Stomach (tissue), 9 donors: Measurements from ENCODE around the gene ECPAS. TPM values are rescaled to one million over a fixed set of nuclear protein-coding genes. Genes with fewer than 3 reads are reported as not detected.

ENCODE experiments used
- DNase-seq, 2 donors: peaks; one replicate each; pipeline versions ENCODE4 v3.0.0 to v3.0.0-alpha.2; 2013 to 2019
- H3K27ac ChIP-seq, 5 donors: fragments of 200-600 bp in 4 of 5; sonication (generic) in 4 of 5; one replicate each; pipeline ENCODE4 v1.5.1; 2013 to 2019; ENCODE audit warnings: mild to moderate bottlenecking in 1 of 5, moderate library complexity in 1 of 5
- H3K27me3 ChIP-seq, 3 donors: fragments of 200-600 bp; sonication (generic); one replicate each; pipeline ENCODE4 v1.5.1; 2017 to 2019; ENCODE audit warnings: mixed run types in 1 of 3
- H3K36me3 ChIP-seq, 4 donors: fragments of 200-600 bp; sonication (generic); 1 replicate in 3 of 4; 2 replicates in 1 of 4; pipeline ENCODE4 v1.5.1; 2016 to 2019
- H3K4me1 ChIP-seq, 4 donors: fragments of 200-600 bp; sonication (generic); one replicate each; pipeline ENCODE4 v1.5.1; 2016 to 2019
- H3K4me3 ChIP-seq, 4 donors: fragments of 200-600 bp; sonication (generic) in 3 of 4; one replicate each; pipeline ENCODE4 v1.5.1; 2016 to 2019; ENCODE audit warnings: mild to moderate bottlenecking in 1 of 4
- H3K9me3 ChIP-seq, 4 donors: fragments of 200-600 bp; sonication (generic); one replicate each; pipeline ENCODE4 v1.5.1; 2016 to 2019
- CTCF ChIP-seq, 7 experiments: fragments of 450-650 bp in 4 of 7; fragments of 200-600 bp in 3 of 7; sonication (generic) in 3 of 7; IDR thresholded peaks; one replicate each; pipeline ENCODE4 v1.5.1; 2016 to 2019; ENCODE audit warnings: antibody characterized with exemption in 7 of 7, control low read depth in 2 of 7, mild to moderate bottlenecking in 1 of 7
- EP300 ChIP-seq: sonication (generic); formaldehyde crosslinking; IDR thresholded peaks from one replicate; pipeline ENCODE4 v1.6.1; 2017; ENCODE audit warnings: antibody characterized with exemption
- POLR2A ChIP-seq, 4 donors: fragments of 450-650 bp; IDR thresholded peaks; one replicate each; pipeline ENCODE4 v1.6.1; 2016; ENCODE audit warnings: antibody characterized with exemption in 4 of 4, control low read depth in 2 of 4, mild to moderate bottlenecking in 1 of 4, moderate library complexity in 1 of 4
- POLR2AphosphoS5 ChIP-seq, 3 donors: sonication (generic); formaldehyde crosslinking; IDR thresholded peaks; one replicate each; pipeline ENCODE4 v1.6.1; 2016; ENCODE audit warnings: antibody characterized with exemption in 3 of 3
- WGBS, 5 donors: extraction: QIAGEN DNeasy Blood & Tissue Kit in 3 of 5; methylation state at CpG; one replicate each; pipeline versions ENCODE4 v1.1.5 to v1.1.7; 2013 to 2018; 5-methylcytosine and 5-hydroxymethylcytosine counted together
- intact Hi-C: fragments of 100-400 bp; cut with DNase I; formaldehyde crosslinking; loops from one replicate; pipeline ENCODE4 v1.15.1; 2023; ENCODE audit warnings: low total_unique reads
- polyA plus RNA-seq, 3 donors: library from polyadenylated mRNA; stranded (reverse); fragments of 200-250 nt; gene quantifications; one replicate each; pipeline ENCODE4 v1.2.3, GENCODE V29; 2013
- total RNA-seq, 5 donors: library from RNA; depleted of rRNA; stranded (reverse); fragments of >200 nt; gene quantifications; one replicate each; pipeline versions ENCODE4 v1.1.0 to v1.2.3, GENCODE V29; 2014 to 2016
- donor health status: healthy with polysubstance abuse.
- donor health status: Bipolar disorder and iron deficiency.
- donor health status: healthy.

The ECPAS gene
- total and polyA plus RNA-seq, 8 donors: 13.6 to 147 (median 51.2) TPM

GRCh38 chr9:111477677-111478076 lies 6.5 kb downstream of the ECPAS start:
- peaks cover 8 to 91% (median 49%) of the 10 kb centered on the region in 4 donors for H3K4me1 ChIP-seq
- no peaks in the 10 kb centered on the region for H3K9me3 ChIP-seq
- DNase-seq: no peak
- no peak for TF ChIP-seq POLR2A (IDR thresholded peaks at IDR 0.05)
- no peak for TF ChIP-seq POLR2AphosphoS5 (IDR thresholded peaks at IDR 0.05)
- TF ChIP-seq EP300: no peak
- TF ChIP-seq CTCF (IDR thresholded peaks at IDR 0.05): no peak
- no peaks in the 10 kb centered on the region for H3K27me3 ChIP-seq
- 86 to 90% (median 87%) methylated on average over 3 of the region's 3 CpGs for WGBS, 5 donors
- H3K4me3 ChIP-seq: no peak overlapping the region
- H3K36me3 ChIP-seq: no peaks in the 10 kb centered on the region
- intact Hi-C loops: no loop called here
- H3K27ac ChIP-seq: no peak overlapping the region

DNA sequence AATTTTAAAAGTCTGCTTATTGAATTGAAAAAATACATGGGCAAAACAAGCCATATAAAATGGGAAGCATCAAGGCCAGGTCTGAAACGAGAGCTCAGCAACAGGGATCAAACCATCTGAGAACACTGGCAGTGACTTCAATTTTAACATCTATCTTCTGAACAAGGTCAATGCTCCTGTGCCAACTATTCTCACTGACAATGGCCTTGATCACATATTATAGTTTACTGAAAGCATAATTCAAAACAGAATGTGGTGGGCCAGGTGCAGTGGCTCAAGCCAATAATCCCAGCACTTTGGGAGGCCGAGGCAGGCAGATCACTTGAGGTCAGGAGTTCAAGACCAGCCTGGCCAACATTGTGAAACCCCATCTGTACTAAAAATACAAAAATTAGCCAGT lies 9.0 kb downstream of the ECPAS start:
- peaks cover 0 to 84% (median 39%) of the 10 kb centered on the region in 4 donors for H3K4me1 ChIP-seq
- intact Hi-C loops: no loop called here
- no peak for DNase-seq
- WGBS, 5 donors: 80 to 95% (median 90%) methylated on average over 2 of the region's 2 CpGs
- no peak overlapping the region for H3K4me3 ChIP-seq
- H3K27me3 ChIP-seq: no peaks in the 10 kb centered on the region
- H3K27ac ChIP-seq: no peak overlapping the region
- no peaks in the 10 kb centered on the region for H3K36me3 ChIP-seq
- no peaks in the 10 kb centered on the region for H3K9me3 ChIP-seq
- TF ChIP-seq EP300 (no peak), CTCF (IDR thresholded peaks at IDR 0.05) (no peak), POLR2A (IDR thresholded peaks at IDR 0.05) (no peak), POLR2AphosphoS5 (IDR thresholded peaks at IDR 0.05) (no peak)

DNA sequence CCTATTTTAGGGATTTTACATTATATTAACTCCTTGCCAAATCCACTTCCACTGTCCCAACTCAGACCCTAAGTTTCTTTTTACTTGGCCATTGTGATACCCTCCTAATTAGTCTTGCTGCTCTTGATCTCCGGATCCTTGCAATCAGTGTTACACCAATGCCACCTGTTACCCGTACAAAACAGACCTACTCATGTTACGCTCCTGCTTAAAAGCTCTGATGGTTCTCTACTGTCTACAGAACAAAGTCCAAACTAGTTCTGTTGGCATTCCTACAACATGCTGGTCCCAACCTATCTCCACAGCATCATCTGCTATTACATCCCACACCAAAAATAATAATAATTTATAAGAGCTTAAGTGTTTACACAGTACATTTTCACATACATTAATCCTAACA lies 9.8 kb downstream of the ECPAS start:
- 63 to 79% (median 74%) methylated on average over 3 of the region's 3 CpGs for WGBS, 5 donors
- TF ChIP-seq EP300 (no peak), POLR2AphosphoS5 (IDR thresholded peaks at IDR 0.05) (no peak), POLR2A (IDR thresholded peaks at IDR 0.05) (no peak), CTCF (IDR thresholded peaks at IDR 0.05) (no peak)
- Histone ChIP-seq H3K4me3 (no peak overlapping the region), H3K36me3 (no peaks in the 10 kb centered on the region), H3K27me3 (no peaks in the 10 kb centered on the region), H3K4me1 (peaks cover 0 to 85% (median 41%) of the 10 kb centered on the region in 4 donors), H3K9me3 (no peaks in the 10 kb centered on the region), H3K27ac (no peak overlapping the region)
- DNase-seq: no peak
- intact Hi-C loops: no loop called here

DNA sequence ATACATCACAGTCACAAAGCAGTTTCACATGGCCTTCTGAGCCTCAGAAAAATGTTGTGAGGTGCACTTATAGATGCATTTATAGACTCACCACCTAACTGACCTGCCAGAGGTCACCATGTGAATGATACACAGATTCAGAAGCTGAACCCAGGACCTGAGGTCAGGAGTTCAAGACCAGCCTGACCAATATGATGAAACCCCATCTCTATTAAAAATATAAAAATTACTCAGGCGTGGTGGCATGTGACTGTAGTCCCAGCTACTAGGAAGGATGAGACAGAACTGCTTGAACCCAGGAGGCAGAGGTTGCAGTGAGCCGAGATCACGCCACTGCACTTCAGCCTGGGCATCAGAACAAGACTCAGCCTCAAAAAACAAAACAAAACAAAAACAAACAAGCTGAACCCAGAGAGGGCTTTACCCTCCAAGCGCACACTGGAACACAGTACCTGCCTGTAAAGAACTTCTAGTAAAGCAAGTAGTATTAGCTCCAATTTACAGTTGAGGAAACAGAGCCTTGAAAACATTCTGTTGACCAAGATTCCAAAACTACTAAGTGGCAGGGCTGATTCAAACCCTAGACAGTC lies 16.3 kb downstream of the ECPAS start:
- no peak for DNase-seq
- H3K27ac ChIP-seq: no peak overlapping the region
- no peaks in the 10 kb centered on the region for H3K36me3 ChIP-seq
- H3K4me1 ChIP-seq: peaks cover 4 to 62% (median 35%) of the 10 kb centered on the region in 4 donors
- intact Hi-C loops: no loop called here
- WGBS, 5 donors: 90 to 92% (median 92%) methylated on average over 4 of the region's 4 CpGs
- no peak for TF ChIP-seq CTCF (IDR thresholded peaks at IDR 0.05)
- TF ChIP-seq POLR2AphosphoS5 (IDR thresholded peaks at IDR 0.05): no peak
- no peak for TF ChIP-seq EP300
- no peak for TF ChIP-seq POLR2A (IDR thresholded peaks at IDR 0.05)
- H3K27me3 ChIP-seq: no peaks in the 10 kb centered on the region
- no peak overlapping the region for H3K4me3 ChIP-seq
- H3K9me3 ChIP-seq: no peaks in the 10 kb centered on the region
